GM18519 (cell line): ENCODE results near the gene TPR.

Source experiments
- ATAC-seq: cut with Tn5 transposase; IDR thresholded peaks from one replicate; pipeline ENCODE4 v1.9.1; 2021; ENCODE audit warnings: mild to moderate bottlenecking, moderate library complexity; ENCODE audit not compliant: unreplicated experiment, low FRiP score

Gene TPR

GRCh38 chr1:186330758-186331157 lies 44.3 kb downstream of the TPR start:
- ATAC-seq: no peak

GRCh38 chr1:186327331-186327730 lies 47.7 kb downstream of the TPR start:
- no peak for ATAC-seq

GRCh38 chr1:186326009-186326408 lies 49.0 kb downstream of the TPR start:
- ATAC-seq: no peak

GRCh38 chr1:186325239-186325638 lies 49.8 kb downstream of the TPR start:
- ATAC-seq: no peak

GRCh38 chr1:186323865-186324264 lies 51.2 kb downstream of the TPR start:
- no peak for ATAC-seq

- ATAC-seq: no peak
These were observed 59.5 kb downstream of the TPR start for GRCh38 chr1:186315570-186315969.

- ATAC-seq: no peak
These were observed 63.5 kb downstream of the TPR start for GRCh38 chr1:186311375-186312051.

GRCh38 chr1:186310307-186310706 lies 64.7 kb downstream of the TPR start:
- ATAC-seq: no peak

GRCh38 chr1:186308264-186309060 lies 66.6 kb downstream of the TPR start:
- ATAC-seq: no peak

- no peak for ATAC-seq
These were observed 67.6 kb downstream of the TPR start for GRCh38 chr1:186307445-186307844.

- ATAC-seq: no peak
These were observed 68.5 kb downstream of the TPR start for GRCh38 chr1:186306533-186306932.

- ATAC-seq: peak; percentile 46
These were observed 69.8 kb downstream of the TPR start for GRCh38 chr1:186304982-186305949.

- ATAC-seq: no peak
These were observed 71.1 kb downstream of the TPR start for GRCh38 chr1:186303911-186304310.

- ATAC-seq: no peak
These were observed 72.6 kb downstream of the TPR start for GRCh38 chr1:186302381-186302920.

- ATAC-seq: no peak
These were observed 73.6 kb downstream of the TPR start for GRCh38 chr1:186301448-186301847.

- ATAC-seq: no peak
These were observed 75.0 kb downstream of the TPR start for GRCh38 chr1:186300056-186300455.

- no peak for ATAC-seq
These were observed 75.5 kb downstream of the TPR start for GRCh38 chr1:186299570-186299969.

- ATAC-seq: no peak
These were observed 76.2 kb downstream of the TPR start for GRCh38 chr1:186298851-186299250.

GRCh38 chr1:186297439-186298045 lies 77.5 kb downstream of the TPR start:
- ATAC-seq: no peak

GRCh38 chr1:186295980-186296379 lies 79.1 kb downstream of the TPR start, which contains the start of gene PRG4:
Gene PRG4 (plus strand): TSS chr1:186296279.
- no peak for ATAC-seq
